H1 (cell line): ENCODE results near the gene PDE4C. TPM values are rescaled to one million over a fixed set of nuclear protein-coding genes. Genes with fewer than 3 reads are reported as not detected.

Experiments used
- CTCF ChIA-PET: fragments of 300-600 bp; sonication (Branson Sonifier 250); formaldehyde crosslinking; loops from one replicate; lab custom pipeline; 2021; ENCODE audit not compliant: partially characterized antibody; lab: Charles Lee
- POLR2A ChIA-PET: fragments of 300-600 bp; sonication (Branson Sonifier 250); formaldehyde crosslinking; loops from one replicate; lab custom pipeline; 2021; ENCODE audit warnings: inconsistent platforms; ENCODE audit not compliant: partially characterized antibody; lab: Charles Lee
- DNase-seq, 2 experiments: peaks; one replicate each; pipeline versions ENCODE4 v3.0.0 to v3.0.0-alpha.2; 2010 to 2022; ENCODE audit warnings: low spot score in 2 of 2, low read depth in 1 of 2, mixed read lengths in 1 of 2
- FAIRE-seq: peaks from 2 replicates; lab custom pipeline; 2011; peaks lifted over from hg19 to GRCh38; lab: Jason Lieb, UNC
- H2AFZ ChIP-seq: 2 replicates; pipeline ENCODE4 v1.8.1; 2012; ENCODE audit warnings: low read length, inconsistent platforms
- H2AK5ac ChIP-seq: 2 replicates; pipeline ENCODE4 v1.6.1; 2013; ENCODE audit warnings: low read depth, low read length
- H2BK120ac ChIP-seq: replicated peaks from 2 replicates; pipeline ENCODE3; 2013; ENCODE audit warnings: low read depth, low read length, inconsistent platforms
- H2BK12ac ChIP-seq: 2 replicates; pipeline ENCODE4 v1.6.1; 2013; ENCODE audit warnings: low read depth, low read length
- H2BK15ac ChIP-seq: 2 replicates; pipeline ENCODE4 v1.6.1; 2013; ENCODE audit warnings: low read length
- H2BK20ac ChIP-seq: 2 replicates; pipeline ENCODE4 v1.6.1; 2013; ENCODE audit warnings: low read length
- H2BK5ac ChIP-seq: 2 replicates; pipeline ENCODE4 v1.6.1; 2013; ENCODE audit warnings: low read depth, low read length
- H3K14ac ChIP-seq: 2 replicates; pipeline ENCODE4 v1.6.1; 2013; ENCODE audit warnings: inconsistent platforms; ENCODE audit not compliant: insufficient read length
- H3K18ac ChIP-seq: 2 replicates; pipeline ENCODE4 v1.6.1; 2013; ENCODE audit warnings: low read length; ENCODE audit errors: extremely low read depth
- H3K23ac ChIP-seq: 2 replicates; pipeline ENCODE4 v1.6.1; 2013; ENCODE audit warnings: inconsistent platforms; ENCODE audit not compliant: insufficient read length
- H3K23me2 ChIP-seq: 2 replicates; pipeline ENCODE4 v1.6.1; 2013; ENCODE audit warnings: low read depth, low read length
- H3K27ac ChIP-seq: 2 replicates; pipeline ENCODE4 v1.6.1; 2011; ENCODE audit warnings: low read depth, low read length, inconsistent platforms
- H3K27me3 ChIP-seq, 4 experiments: replicated peaks in 1 of 4; 1 replicate in 1 of 4; 2 replicates in 3 of 4; pipeline versions ENCODE4 v1.6.1 to v1.8.1; 2011 to 2013; ENCODE audit warnings: low read length in 3 of 4, mild to moderate bottlenecking in 3 of 4, inconsistent platforms in 2 of 4, mixed read lengths in 2 of 4, moderate library complexity in 1 of 4; ENCODE audit not compliant: control insufficient read depth in 3 of 4, insufficient read depth in 3 of 4; ENCODE audit errors: extremely low read depth in 1 of 4
- H3K36me3 ChIP-seq, 4 experiments: 2 replicates each; pipeline versions ENCODE4 v1.6.1 to v1.8.1; 2011 to 2013; ENCODE audit warnings: mild to moderate bottlenecking in 4 of 4, low read length in 3 of 4, moderate library complexity in 2 of 4, control low read depth in 1 of 4, inconsistent platforms in 1 of 4; ENCODE audit not compliant: insufficient read depth in 4 of 4, control insufficient read depth in 2 of 4
- H3K4ac ChIP-seq: replicated peaks from 2 replicates; pipeline ENCODE3; 2013; ENCODE audit warnings: low read length, low read depth, mixed read lengths, inconsistent platforms; ENCODE audit not compliant: insufficient read length
- H3K4me1 ChIP-seq, 4 experiments: replicated peaks in 1 of 4; 1 replicate in 1 of 4; 2 replicates in 3 of 4; pipeline versions ENCODE4 v1.6.1 to v1.8.1; 2011 to 2013; ENCODE audit warnings: low read length in 3 of 4, inconsistent platforms in 2 of 4, mixed read lengths in 1 of 4; ENCODE audit not compliant: insufficient read depth in 4 of 4, control insufficient read depth in 3 of 4
- H3K4me2 ChIP-seq, 2 experiments: 2 replicates each; pipeline versions ENCODE4 v1.6.1 to v1.8.1; 2011 to 2013; ENCODE audit warnings: low read depth in 2 of 2, low read length in 2 of 2, control low read depth in 1 of 2, inconsistent platforms in 1 of 2, mild to moderate bottlenecking in 1 of 2; ENCODE audit not compliant: insufficient read depth in 1 of 2
- H3K4me3 ChIP-seq, 4 experiments: fragments of 200-600, 300-600 bp in 1 of 4; sonication (generic), shearing (Covaris generic), sonication (Bioruptor Twin) in 1 of 4; 2 replicates each; pipeline versions ENCODE4 v1.5.1 to v1.8.1; 2011 to 2016; ENCODE audit warnings: low read length in 4 of 4, low read depth in 3 of 4, control low read depth in 2 of 4, inconsistent platforms in 2 of 4, mild to moderate bottlenecking in 2 of 4, mixed read lengths in 1 of 4, moderate library complexity in 1 of 4; ENCODE audit not compliant: insufficient read depth in 2 of 4; ENCODE audit errors: extremely low read depth in 1 of 4
- H3K56ac ChIP-seq: replicated peaks from 2 replicates; pipeline ENCODE3; 2013; ENCODE audit warnings: low read depth, mild to moderate bottlenecking, mixed read lengths, low read length, inconsistent platforms; ENCODE audit not compliant: insufficient read length
- H3K79me1 ChIP-seq: 2 replicates; pipeline ENCODE4 v1.6.1; 2013; ENCODE audit warnings: low read depth, low read length, control low read depth
- H3K79me2 ChIP-seq, 2 experiments: 2 replicates each; pipeline versions ENCODE4 v1.6.1 to v1.8.1; 2012 to 2013; ENCODE audit warnings: low read length in 2 of 2, mild to moderate bottlenecking in 2 of 2, inconsistent platforms in 1 of 2; ENCODE audit not compliant: insufficient read depth in 2 of 2, control insufficient read depth in 1 of 2
- H3K9ac ChIP-seq, 4 experiments: replicated peaks in 1 of 4; 1 replicate in 1 of 4; 2 replicates in 3 of 4; pipeline versions ENCODE4 v1.6.1 to v1.8.1; 2011 to 2013; ENCODE audit warnings: low read depth in 3 of 4, low read length in 3 of 4, control low read depth in 2 of 4, mild to moderate bottlenecking in 2 of 4, moderate library complexity in 2 of 4, inconsistent platforms in 1 of 4; ENCODE audit errors: extremely low read depth in 1 of 4
- H3K9me3 ChIP-seq, 2 experiments: 2 replicates each; pipeline versions ENCODE4 v1.6.1 to v1.8.1; 2012 to 2013; ENCODE audit warnings: mild to moderate bottlenecking in 2 of 2, moderate library complexity in 2 of 2, control low read depth in 1 of 2, inconsistent platforms in 1 of 2, low read depth in 1 of 2, low read length in 1 of 2, mixed read lengths in 1 of 2; ENCODE audit not compliant: insufficient read depth in 2 of 2
- H4K20me1 ChIP-seq, 2 experiments: replicated peaks in 1 of 2; 2 replicates each; pipeline versions ENCODE3 to v1.8.1; 2011 to 2013; ENCODE audit warnings: inconsistent platforms in 2 of 2, low read length in 2 of 2, mild to moderate bottlenecking in 1 of 2; ENCODE audit not compliant: insufficient read depth in 2 of 2, control insufficient read depth in 1 of 2
- H4K5ac ChIP-seq: 2 replicates; pipeline ENCODE4 v1.6.1; 2013; ENCODE audit warnings: low read length, low read depth, mixed read lengths, inconsistent platforms; ENCODE audit not compliant: insufficient read length
- H4K8ac ChIP-seq: 2 replicates; pipeline ENCODE4 v1.8.0; 2013; ENCODE audit warnings: mild to moderate bottlenecking, moderate library complexity, low read length, inconsistent platforms; ENCODE audit not compliant: insufficient read depth; ENCODE audit errors: extremely low read depth
- H4K91ac ChIP-seq: replicated peaks from 2 replicates; pipeline ENCODE3; 2013; ENCODE audit warnings: low read length, mixed read lengths, inconsistent platforms; ENCODE audit not compliant: insufficient read length
- HDAC6 ChIP-seq: IDR thresholded peaks from one replicate; pipeline ENCODE4 v1.7.1; 2012; ENCODE audit warnings: low read depth, mild to moderate bottlenecking, inconsistent platforms, low read length, moderate library complexity
- NANOG ChIP-seq: IDR thresholded peaks from 2 replicates; pipeline ENCODE4 v1.6.1; 2011; ENCODE audit warnings: low read length, low read depth, mild to moderate bottlenecking, inconsistent platforms; ENCODE audit not compliant: insufficient read depth, poor library complexity, severe bottlenecking
- TCF12 ChIP-seq: IDR thresholded peaks from 2 replicates; pipeline ENCODE4 v1.6.1; 2011; ENCODE audit warnings: low read depth, mild to moderate bottlenecking, low read length
- ZNF274 ChIP-seq: IDR thresholded peaks from 2 replicates; pipeline ENCODE4 v1.7.0; 2012; ENCODE audit warnings: low read length, borderline replicate concordance; ENCODE audit errors: extremely low read depth
- WGBS, 2 experiments: shearing (Covaris generic) in 1 of 2; methylation state at CpG; one replicate each; pipeline versions ENCODE4 v1.1.6 to v1.1.7; 2013 to 2015; ENCODE audit warnings: low lambda C conversion rate in 2 of 2, mixed read lengths in 2 of 2, inconsistent platforms in 1 of 2, low coverage in 1 of 2, missing lambda C conversion rate in 1 of 2; ENCODE audit not compliant: insufficient replicate concordance in 2 of 2, insufficient coverage in 1 of 2, insufficient read length in 1 of 2; ENCODE audit errors: extremely low coverage in 1 of 2, missing lambda C conversion rate in 1 of 2; 5-methylcytosine and 5-hydroxymethylcytosine counted together
- polyA plus RNA-seq, 7 experiments: library from polyadenylated mRNA; depleted of rRNA in 3 of 7; stranded (reverse) in 5 of 7; unstranded in 2 of 7; fragments of >200 nt in 5 of 7; fragments of 200-250 nt in 2 of 7; gene quantifications; 1 replicate in 5 of 7; 2 replicates in 1 of 7; 4 replicates in 1 of 7; pipeline versions ENCODE4 v1.2.1 to v1.2.3, GENCODE V29; 2011 to 2013; ENCODE audit warnings: missing spikeins in 2 of 7, mixed read lengths in 2 of 7
- total RNA-seq: library from RNA; stranded (reverse); fragmentation: NEBNext Ultra II Directional; extraction: Animal tissue kit (Norgen Biotek cat#: 25700); gene quantifications from 2 replicates; pipeline ENCODE4 v1.2.1, GENCODE V29; 2021

Gene PDE4C
- total and polyA plus RNA-seq, 2 of the 8 experiments (the other 6 are each of a cell fraction or from before 2014, with no cell fraction given): 2.7 to 3.1 TPM

GRCh38 chr19:18230941-18231734, 4.9 kb upstream of the PDE4C start:
- DNase-seq: peak in 1 of 2 experiments; percentile 52
- WGBS, 2 experiments: 77% methylated on average over 18 of the region's 18 CpGs; no CpG with 5 or more reads in 1 of the 2 experiments
- H2AFZ ChIP-seq: no peak overlapping the region
- H3K36me3 ChIP-seq: no peaks in the 10 kb centered on the region
- FAIRE-seq: no peak
- peak overlapping the region; percentile 27 for H2BK120ac ChIP-seq
- H3K4me1 ChIP-seq: peaks cover 6 to 20% (median 14%) of the 10 kb centered on the region in 4 experiments
- peaks cover 7% of the 10 kb centered on the region for H3K23me2 ChIP-seq
- H4K8ac ChIP-seq: no peak overlapping the region
- POLR2A ChIA-PET: interaction anchor here (0.6 to 4.4 kb wide), 14 partner anchors 9 to 75 kb away, joined by 3 to 43 read pairs (median 4); partner anchors contain the start of gene JUND
- peak overlapping the region; percentile 96; the same call in 1 of the 2 replicates for H2AK5ac ChIP-seq
- no peak overlapping the region for H3K27ac ChIP-seq
- no peaks in the 10 kb centered on the region for H3K79me1 ChIP-seq
- no peak overlapping the region for H3K23ac ChIP-seq
- peak overlapping the region; percentile 97 for H3K18ac ChIP-seq
- peak overlapping the region in 1 of 4 experiments; percentile 28; a peak in 1 of 8 replicates for H3K4me3 ChIP-seq
- no peaks in the 10 kb centered on the region for H3K9me3 ChIP-seq
- H3K14ac ChIP-seq: no peak overlapping the region
- H2BK5ac ChIP-seq: peak overlapping the region; percentile 98; the same call in 1 of the 2 replicates
- peak overlapping the region; percentile 100; the same call in 1 of the 2 replicates for H2BK12ac ChIP-seq
- H3K27me3 ChIP-seq: peaks cover 0 to 9% (median 4%) of the 10 kb centered on the region in 4 experiments; a peak in 6 of 7 replicates
- H4K20me1 ChIP-seq: no peaks in the 10 kb centered on the region
- no peak overlapping the region for H3K56ac ChIP-seq
- H2BK20ac ChIP-seq: peak overlapping the region; percentile 92
- no peak overlapping the region for H4K5ac ChIP-seq
- TF ChIP-seq NANOG (no peak), TCF12 (no peak), HDAC6 (no peak), ZNF274 (no peak)
- TF ChIP-seq, all 59 proteins: peak for 0
- Histone ChIP-seq H3K79me2 (no peaks in the 10 kb centered on the region), H3K4me2 (peak overlapping the region; percentile 56 to 91), H3K4ac (peak overlapping the region; percentile 63), H3K9ac (peak overlapping the region in 2 of 4 experiments; percentile 8 to 22; a peak in 3 of 7 replicates), H4K91ac (peak overlapping the region; percentile 92), H2BK15ac (peak overlapping the region; percentile 99; the same call in 1 of the 2 replicates)
- CTCF ChIA-PET: interaction anchor here (0.8 to 10.1 kb wide), 18 partner anchors 10 to 180 kb away, joined by 3 to 140 read pairs (median 6); partner anchors contain the start of gene RAB3A
